Fibroblast of skin of right quadriceps (primary cell): ENCODE measurements around the gene ABI1.

Experiments used
- DNase-seq: peaks from one replicate; pipeline ENCODE4 v3.0.0-alpha.2; 2013

Gene ABI1

DNA sequence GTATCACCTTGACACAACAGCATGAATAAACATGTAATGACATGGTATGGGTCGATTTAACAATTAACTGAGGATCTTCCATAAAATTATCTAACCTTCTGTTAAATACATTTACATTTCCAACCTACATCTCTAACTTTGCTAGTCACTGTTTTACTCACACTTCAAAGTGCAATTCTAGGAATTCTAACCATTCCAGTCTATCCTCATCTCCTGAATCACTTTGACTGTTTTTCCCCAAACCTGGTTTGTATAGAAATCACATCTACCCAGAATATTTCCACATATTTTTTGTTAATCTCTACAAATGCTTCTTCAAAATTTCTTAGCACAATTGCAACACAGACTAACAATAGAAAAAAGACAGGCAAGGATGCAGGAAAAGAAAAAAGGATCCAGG is 6.2 kb downstream of the ABI1 start:
- DNase-seq, result peak; percentile 22

DNA sequence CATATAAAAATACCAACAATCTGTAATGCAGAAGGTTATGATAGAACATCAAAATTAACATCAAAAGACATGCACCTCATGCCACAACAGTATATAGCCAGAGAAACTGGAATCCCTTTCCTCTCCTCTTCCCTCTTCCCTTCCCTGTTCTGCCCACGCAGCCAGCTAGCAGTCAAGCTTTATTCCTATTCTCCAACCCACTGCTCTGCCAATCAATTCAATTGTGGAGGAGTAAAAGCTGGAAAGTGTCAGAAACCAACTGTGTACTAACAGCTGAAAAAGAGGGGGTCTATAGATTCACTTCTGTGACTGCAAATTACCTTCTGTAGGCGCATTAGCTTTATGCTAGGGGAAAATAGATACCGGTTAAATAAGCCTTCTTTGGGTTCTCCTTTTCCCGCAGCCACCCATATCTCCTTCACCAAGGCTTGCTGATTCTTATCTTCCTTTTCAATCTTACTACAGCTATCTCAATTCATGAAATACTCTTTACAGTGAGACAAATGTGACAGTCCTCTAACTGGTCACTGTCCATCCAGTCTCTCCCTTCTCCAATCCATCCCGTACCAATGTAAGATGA is 16.3 kb downstream of the ABI1 start:
- DNase-seq, result no peak

GRCh38 chr10:26843736-26844135 is 17.0 kb downstream of the ABI1 start:
- DNase-seq, result no peak

- DNase-seq, result no peak
Measured at GRCh38 chr10:26841733-26842317, 18.9 kb downstream of the ABI1 start.

DNA sequence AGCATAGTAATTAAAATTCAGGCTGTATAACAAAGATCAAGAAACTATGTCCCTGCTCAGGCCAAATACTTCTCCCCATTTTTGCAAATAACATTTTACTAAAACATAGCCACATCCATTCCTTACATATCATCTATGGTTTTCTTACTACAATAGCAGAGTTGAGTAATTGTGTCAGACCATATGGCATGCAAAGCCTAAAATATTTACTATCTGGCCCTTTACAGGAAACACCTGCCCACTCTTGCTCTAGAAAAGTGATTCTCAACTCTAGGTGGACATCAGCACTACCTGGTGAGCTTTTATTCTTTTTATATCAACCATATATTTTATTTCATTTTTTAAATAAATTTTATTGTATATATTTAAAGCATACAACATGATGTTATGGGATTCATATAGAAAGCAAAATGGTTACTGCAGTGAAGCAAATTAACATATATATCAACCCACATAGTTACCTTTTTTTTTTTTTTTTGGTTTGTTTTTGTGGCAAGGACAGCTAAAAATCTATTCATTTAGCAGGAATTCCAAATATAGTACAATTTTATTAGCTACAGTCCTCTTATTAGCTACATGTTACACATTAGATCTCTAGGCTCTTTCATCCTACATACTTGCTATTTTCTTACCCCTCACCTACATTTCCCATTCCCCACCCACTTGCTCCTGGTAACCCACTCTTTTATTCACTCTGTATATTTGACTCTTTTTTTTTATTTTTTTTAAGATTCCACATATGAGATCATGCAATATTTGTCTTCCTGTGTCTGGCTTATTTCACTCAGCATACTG is 19.6 kb downstream of the ABI1 start:
- no peak for DNase-seq

DNA sequence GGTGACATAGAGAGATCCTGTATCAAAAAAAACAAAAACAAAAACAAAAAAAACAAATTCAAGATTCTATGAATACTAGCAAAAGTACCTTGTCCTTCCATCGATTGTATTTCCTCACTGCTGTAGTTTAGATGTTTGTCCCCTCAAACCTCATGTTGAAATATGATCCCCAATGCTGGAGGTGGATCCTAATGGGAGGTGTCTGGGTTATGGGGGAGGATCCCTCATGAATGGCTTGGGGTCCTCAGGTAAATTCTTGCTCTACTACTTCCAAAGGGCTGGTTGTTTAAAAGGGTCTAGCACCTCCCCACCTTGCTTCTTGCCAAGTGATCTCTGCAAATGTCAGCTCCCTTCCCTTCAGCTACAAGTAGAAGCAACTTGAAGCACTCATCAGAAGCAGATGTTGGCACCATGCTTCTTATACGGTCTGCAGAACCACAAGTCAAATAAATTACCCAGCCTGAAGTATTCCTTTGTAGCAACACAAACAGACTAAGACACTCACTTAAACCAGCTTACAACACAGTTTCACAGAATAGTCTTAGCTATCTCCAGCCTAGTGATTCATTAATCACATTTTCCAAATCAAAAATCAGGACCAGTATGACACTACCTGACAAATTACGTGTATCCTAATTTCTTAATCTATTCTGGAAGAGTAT is 20.7 kb downstream of the ABI1 start:
- DNase-seq, result peak; percentile 70

GRCh38 chr10:26837139-26837538 is 23.6 kb downstream of the ABI1 start:
- DNase-seq, result no peak

DNA sequence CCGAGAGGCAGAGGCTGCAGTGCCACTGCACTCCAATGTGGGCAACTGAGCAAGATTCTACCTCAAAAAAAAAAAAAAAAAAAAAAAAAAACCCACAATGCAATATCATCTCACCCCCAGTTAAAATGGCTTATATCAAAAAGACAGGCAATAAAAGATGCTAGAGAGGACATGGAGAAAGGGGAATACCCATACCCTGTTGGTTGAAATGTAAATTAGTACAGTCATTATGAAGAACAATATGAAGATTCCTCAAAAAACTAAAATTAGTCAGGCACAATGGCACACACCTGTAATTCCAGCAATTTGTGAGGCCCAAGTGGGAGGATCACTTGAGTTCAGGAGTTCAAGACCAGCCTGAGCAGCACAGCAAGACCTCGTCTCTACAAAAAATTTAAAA is 25.7 kb downstream of the ABI1 start:
- no peak for DNase-seq

- no peak for DNase-seq
Measured at GRCh38 chr10:26832960-26833359, 27.8 kb downstream of the ABI1 start.

DNA sequence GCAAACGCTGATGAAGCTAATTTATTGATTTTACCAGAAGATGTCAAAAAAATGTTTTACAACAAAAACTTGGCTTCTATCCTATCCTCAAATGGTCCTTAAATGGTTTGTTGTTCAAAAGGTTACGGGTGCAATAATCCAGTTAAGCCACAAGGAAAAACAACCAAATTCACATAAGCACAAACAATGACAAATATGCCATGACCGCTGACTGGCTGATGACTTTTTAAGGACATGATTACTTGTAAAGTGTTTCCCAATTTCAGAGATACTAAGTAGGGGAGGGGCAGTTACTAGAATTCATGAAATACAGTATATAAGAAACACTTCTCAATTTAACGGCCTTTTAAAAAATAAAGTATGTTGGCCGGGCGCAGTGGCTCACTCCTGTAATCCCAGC is 28.8 kb downstream of the ABI1 start:
- DNase-seq, result no peak

DNA sequence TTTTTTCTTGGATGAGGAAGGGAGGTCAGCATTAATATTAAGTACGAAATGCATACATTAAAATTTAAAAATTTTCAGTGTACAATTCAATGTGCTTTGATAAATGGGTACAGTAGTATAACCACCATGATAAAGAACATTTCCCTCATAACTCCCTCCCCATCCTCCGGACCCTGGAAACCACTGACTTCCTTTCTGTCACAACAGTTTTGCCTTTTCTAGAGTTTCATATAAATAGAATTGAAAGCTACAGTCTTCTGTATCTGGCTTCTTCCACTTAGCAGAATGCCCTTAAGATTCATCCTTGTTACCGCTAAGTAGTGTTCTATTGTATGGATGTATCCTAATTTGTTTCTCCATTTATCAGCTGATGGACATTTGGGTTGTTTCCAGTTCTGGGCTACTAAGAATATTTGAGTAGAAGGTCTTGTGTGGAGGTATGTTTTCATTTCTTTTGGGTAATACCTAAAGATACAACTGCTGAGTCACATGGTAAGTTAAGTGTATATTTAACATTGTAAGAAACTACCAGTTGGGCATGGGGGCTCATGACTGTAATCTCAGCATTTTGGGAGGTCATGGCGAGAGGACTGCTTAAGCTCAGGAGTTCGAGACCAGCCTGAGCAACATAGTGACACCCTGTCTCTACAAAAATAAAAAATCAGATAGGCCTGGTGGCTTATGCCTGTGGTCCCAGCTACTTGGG is 30.8 kb downstream of the ABI1 start:
- no peak for DNase-seq

DNA sequence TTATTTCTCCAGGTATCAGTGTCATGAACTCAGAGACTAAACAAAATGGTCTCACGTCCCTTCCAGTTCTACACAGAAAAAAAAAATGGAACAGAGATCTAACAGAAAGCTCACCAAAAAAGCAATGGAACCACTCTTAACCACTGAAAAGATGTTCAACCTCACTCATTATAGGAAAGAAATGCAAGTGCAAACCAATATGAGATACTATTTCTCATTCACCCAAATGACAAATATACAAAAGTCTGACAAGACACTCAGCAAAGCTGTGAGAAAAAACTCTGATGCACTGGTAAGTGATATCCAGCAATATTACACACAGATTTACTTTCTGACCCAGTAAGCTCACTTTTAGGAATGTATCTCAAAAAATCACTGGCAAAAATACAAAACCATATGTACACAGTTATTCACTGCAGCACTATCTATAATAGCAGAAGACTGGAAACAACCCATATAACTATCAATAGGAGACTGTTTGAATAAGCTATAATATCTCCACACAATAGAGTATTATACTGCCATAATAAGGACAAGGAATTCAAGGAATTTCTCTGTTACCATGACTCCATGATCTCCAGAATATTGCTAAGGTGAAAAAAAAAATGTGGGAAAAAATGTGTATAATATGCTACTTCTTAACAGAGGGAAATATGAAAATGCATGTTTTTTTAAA is 36.6 kb downstream of the ABI1 start:
- no peak for DNase-seq

GRCh38 chr10:26821699-26822570 is 38.8 kb downstream of the ABI1 start:
- peak; percentile 4 for DNase-seq

DNA sequence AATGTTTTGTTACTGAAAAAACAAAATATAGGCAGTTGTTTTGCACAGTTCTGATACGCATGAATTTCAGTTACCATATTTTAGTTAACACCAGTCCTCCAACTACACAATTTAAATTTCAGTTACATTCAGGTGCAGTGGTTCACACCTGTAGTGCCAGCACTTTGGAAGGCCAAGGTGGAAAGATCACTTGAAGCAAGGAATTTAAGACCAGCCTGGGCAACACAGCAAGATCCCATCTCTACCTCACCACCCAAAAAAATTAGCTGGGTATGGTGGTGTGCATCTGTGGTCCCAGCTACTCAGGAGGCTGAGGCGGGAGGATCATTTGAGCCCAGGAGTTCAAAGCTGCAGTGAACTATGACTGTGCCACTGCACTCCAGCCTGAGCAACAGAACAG is 45.3 kb downstream of the ABI1 start:
- DNase-seq, result no peak

DNA sequence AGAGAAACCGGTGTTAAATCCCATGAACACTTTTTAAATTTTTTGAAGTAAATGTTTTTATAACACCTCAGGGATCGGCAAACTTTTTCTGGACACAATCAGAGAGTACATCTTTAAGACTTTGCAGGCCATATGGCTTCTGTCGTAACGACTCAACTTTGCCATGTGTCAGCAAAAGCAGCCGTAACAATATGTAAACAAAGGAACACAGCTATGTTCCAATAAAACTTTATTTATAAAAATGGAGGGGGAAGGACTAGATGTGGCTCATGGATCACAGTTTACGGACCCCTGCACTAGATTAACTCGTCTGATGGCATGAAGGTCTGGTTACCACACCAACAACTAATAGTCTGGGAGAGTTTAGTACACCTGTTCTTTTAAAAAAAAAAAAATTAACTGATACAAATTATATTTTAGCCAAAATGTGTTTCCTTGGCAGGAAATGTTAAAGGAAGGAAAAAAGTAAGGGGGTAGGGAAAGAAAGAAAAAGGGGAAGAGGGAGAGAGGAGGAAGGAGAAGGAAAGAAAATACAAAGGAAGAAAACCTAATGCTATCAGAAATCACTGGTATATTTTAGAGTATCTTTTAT is 50.2 kb downstream of the ABI1 start:
- DNase-seq, result no peak

DNA sequence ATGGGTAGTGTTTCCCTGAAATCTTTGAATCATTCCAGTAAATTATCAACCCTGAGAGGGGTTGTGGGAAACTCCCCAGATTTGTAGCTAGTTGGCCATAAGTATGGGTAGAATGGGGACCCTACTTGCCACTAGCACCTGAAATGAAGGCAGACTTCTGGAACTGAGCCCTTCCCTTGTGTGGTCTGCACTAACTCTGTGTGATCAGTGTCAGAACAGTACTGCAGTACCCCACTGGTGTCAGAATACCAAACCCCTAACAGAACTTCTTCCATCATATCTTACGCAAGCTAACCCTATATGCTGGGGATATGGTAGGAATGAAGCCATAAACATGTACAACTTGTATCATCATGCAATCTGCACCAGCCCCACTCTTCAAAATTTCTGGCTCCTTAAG is 50.8 kb downstream of the ABI1 start:
- DNase-seq, result no peak

DNA sequence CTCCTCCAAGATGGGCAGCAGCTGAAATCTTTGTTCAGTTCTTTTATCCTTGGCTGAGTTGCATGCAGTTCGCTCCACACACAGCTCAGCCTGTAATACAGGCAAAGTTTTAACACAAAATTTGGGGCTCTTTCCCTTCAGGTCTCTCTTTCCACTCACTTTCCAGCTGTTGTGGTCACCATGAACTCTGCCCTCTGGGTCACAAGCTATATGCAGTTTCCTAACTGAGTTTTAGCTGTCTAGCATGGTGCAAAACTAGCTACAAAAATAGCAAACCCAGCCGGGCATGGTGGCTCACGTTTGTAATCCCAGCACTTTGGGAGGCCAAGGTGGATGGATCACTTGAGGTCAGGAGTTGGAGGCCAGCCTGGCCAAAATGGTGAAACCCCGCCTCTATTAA is 53.2 kb downstream of the ABI1 start:
- DNase-seq, result no peak

DNA sequence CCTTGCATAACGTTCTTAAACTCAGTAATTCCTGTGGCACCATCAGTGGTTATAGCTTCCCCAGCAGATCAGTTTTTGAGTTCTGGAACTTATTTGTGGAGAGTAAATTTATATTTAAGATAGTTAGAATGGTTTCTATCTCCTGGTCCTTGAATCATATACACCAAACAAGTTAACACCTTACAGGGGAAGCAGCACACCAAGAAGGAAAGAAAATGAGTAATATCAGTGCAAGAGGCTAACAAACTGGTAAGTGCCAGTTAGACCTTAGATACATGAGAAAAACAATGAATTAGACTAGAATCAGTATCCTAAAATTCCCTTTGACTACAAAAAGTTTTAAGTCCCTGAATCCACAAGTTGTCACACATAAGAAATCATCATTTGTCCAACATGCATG is 54.2 kb downstream of the ABI1 start:
- DNase-seq, result no peak

GRCh38 chr10:26805567-26806245 is 55.1 kb downstream of the ABI1 start:
- DNase-seq, result peak; percentile 23
